GM21576 (cell line): Measurements from ENCODE around the gene TET2.

Source experiments
- ATAC-seq: cut with Tn5 transposase; IDR thresholded peaks from one replicate; pipeline ENCODE4 v1.9.1; 2021; ENCODE audit warnings: mild to moderate bottlenecking, moderate library complexity; ENCODE audit not compliant: unreplicated experiment

Gene TET2

DNA sequence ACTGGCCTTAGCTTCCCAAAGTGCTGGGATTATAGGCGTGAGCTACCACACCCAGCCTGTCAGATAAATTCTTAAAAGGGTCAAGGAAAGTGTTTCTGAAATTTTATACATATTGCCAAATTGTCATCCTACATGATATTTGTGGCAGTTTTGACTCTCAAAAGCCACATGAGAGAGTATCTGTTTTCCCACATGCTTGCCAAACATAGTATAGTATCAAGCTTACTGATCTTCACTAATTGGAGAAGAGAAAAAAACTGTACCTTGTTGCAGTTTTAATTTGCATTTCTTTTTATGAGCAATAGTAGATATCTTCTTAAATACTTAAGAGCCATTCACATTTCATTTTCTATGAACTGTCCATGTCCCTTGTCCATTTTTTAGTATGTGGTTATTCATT lies 83.6 kb downstream of the TET2 start:
- ATAC-seq: no peak

GRCh38 chr4:105232374-105232773 lies 85.7 kb downstream of the TET2 start:
- no peak for ATAC-seq

GRCh38 chr4:105234582-105234981 lies 87.9 kb downstream of the TET2 start:
- ATAC-seq: no peak

DNA sequence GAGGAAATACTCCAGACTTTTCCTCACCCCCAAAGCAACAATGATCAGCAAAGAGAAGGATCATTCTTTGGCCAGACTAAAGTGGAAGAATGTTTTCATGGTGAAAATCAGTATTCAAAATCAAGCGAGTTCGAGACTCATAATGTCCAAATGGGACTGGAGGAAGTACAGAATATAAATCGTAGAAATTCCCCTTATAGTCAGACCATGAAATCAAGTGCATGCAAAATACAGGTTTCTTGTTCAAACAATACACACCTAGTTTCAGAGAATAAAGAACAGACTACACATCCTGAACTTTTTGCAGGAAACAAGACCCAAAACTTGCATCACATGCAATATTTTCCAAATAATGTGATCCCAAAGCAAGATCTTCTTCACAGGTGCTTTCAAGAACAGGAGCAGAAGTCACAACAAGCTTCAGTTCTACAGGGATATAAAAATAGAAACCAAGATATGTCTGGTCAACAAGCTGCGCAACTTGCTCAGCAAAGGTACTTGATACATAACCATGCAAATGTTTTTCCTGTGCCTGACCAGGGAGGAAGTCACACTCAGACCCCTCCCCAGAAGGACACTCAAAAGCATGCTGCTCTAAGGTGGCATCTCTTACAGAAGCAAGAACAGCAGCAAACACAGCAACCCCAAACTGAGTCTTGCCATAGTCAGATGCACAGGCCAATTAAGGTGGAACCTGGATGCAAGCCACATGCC lies 89.7 kb downstream of the TET2 start:
- peak; percentile 89 for ATAC-seq

DNA sequence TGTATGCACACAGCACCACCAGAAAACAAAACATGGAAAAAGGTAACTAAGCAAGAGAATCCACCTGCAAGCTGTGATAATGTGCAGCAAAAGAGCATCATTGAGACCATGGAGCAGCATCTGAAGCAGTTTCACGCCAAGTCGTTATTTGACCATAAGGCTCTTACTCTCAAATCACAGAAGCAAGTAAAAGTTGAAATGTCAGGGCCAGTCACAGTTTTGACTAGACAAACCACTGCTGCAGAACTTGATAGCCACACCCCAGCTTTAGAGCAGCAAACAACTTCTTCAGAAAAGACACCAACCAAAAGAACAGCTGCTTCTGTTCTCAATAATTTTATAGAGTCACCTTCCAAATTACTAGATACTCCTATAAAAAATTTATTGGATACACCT lies 90.2 kb downstream of the TET2 start:
- peak; percentile 17 for ATAC-seq

DNA sequence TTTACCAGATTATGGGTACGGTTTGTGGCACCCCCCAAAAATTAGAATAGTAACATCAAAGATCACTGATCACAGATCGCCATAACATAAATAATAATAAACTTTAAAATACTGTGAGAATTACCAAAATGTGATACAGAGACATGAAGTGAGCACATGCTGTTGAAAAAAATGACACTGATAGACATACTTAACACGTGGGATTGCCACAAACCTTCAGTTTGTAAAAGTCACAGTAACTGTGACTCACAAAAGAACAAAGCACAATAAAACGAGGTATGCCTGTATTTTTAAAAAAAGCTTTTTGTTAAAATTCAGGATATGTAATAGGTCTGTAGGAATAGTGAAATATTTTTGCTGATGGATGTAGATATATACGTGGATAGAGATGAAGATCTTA lies 93.4 kb downstream of the TET2 start:
- no peak for ATAC-seq

DNA sequence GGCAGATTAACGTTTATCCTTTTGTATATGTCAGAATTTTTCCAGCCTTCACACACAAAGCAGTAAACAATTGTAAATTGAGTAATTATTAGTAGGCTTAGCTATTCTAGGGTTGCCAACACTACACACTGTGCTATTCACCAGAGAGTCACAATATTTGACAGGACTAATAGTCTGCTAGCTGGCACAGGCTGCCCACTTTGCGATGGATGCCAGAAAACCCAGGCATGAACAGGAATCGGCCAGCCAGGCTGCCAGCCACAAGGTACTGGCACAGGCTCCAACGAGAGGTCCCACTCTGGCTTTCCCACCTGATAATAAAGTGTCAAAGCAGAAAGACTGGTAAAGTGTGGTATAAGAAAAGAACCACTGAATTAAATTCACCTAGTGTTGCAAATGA lies 94.8 kb downstream of the TET2 start:
- no peak for ATAC-seq

- no peak for ATAC-seq
Measured at GRCh38 chr4:105243446-105243845, 96.8 kb downstream of the TET2 start.

DNA sequence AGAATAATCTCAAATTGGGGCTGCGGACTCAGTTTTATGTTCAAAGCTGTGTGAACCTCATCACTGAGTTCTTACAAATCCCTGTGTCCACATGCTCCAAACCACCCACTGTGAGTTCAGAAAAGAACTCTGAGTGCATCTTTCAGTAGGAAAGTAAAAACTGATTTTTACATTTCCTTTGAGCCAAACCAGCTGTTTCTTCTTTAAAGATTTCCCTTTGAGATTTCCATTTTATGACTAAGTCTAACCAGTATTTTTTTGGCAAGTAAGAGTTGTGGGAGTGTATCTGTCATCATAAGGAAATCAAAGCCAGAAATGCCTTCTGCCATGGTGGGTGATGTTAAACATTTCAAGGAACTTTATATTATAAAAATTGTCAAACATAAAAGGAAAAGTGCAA lies 100.0 kb downstream of the TET2 start:
- no peak for ATAC-seq

GRCh38 chr4:105248613-105249012 lies 101.9 kb downstream of the TET2 start:
- ATAC-seq: no peak

GRCh38 chr4:105257817-105258495 lies 111.3 kb downstream of the TET2 start:
- no peak for ATAC-seq

DNA sequence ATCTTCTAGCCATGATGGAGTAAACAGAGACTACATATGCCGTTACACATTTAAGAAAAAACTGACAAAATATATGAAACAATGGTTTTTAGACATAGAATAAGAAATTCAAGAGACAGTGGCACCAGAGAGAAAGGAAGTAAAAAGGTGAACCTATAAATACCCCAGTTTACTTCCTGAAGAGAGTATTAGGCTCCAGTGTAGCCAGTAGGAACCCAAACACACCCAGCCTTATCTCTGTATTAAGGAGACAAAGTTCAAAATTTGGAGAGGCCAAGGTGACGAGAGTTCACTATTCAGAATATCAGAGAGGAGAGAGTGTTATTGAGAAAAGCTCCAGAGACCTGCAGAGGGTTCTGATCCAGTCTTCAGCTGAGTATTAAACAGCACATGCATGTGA lies 119.0 kb downstream of the TET2 start:
- ATAC-seq: no peak

GRCh38 chr4:105267280-105267679 lies 120.6 kb downstream of the TET2 start:
- ATAC-seq: no peak

DNA sequence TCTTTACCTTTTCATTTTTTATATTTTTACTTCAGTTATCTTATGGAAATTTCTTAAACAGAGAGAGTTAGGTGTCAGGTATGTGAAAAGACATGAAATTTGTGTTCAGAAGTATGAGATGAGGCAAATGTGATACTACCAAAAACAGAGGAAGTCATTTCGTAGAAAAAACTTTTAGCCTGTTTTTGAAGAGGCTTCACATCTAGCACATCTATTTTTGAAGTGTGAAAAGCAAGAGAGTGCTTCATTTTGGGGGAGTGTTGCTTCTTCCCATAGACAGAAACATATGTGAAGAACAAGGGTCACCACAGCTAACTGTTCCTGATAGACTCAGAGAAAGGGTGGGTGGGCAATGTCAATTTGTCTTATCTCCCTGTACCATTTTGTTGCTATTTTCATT lies 125.3 kb downstream of the TET2 start:
- no peak for ATAC-seq

- no peak for ATAC-seq
Measured at GRCh38 chr4:105273230-105273629, 126.6 kb downstream of the TET2 start.

- ATAC-seq: no peak
Measured at GRCh38 chr4:105274090-105274489, 127.4 kb downstream of the TET2 start.

DNA sequence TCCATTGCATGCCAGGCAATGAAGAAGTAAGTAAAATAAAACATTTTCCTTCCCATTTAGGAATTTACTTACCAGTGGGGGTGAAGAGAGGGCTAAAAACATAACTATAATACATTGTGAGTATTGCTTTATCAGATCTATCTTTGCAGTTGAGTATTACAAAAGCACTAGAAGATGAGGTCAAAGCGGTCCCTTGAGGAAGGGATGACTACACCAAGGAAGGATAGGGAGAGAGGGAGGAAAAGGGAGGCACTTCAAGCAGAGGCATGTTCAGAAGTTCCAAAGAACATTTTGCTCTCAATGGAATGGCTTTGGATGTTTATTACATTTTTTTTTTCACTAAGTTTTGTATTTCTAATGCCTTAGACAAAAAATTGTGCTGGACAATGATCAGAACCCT lies 127.8 kb downstream of the TET2 start:
- ATAC-seq: no peak

DNA sequence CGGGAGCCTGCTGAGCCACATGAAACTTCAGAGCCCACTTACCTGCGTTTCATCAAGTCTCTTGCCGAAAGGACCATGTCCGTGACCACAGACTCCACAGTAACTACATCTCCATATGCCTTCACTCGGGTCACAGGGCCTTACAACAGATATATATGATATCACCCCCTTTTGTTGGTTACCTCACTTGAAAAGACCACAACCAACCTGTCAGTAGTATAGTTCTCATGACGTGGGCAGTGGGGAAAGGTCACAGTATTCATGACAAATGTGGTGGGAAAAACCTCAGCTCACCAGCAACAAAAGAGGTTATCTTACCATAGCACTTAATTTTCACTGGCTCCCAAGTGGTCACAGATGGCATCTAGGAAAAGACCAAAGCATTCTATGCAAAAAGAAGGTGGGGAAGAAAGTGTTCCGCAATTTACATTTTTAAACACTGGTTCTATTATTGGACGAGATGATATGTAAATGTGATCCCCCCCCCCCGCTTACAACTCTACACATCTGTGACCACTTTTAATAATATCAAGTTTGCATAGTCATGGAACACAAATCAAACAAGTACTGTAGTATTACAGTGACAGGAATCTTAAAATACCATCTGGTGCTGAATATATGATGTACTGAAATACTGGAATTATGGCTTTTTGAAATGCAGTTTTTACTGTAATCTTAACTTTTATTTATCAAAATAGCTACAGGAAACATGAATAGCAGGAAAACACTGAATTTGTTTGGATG lies 129.9 kb downstream of the TET2 start:
- ATAC-seq: no peak

- no peak for ATAC-seq
Measured at GRCh38 chr4:105277702-105278101, 131.0 kb downstream of the TET2 start.

DNA sequence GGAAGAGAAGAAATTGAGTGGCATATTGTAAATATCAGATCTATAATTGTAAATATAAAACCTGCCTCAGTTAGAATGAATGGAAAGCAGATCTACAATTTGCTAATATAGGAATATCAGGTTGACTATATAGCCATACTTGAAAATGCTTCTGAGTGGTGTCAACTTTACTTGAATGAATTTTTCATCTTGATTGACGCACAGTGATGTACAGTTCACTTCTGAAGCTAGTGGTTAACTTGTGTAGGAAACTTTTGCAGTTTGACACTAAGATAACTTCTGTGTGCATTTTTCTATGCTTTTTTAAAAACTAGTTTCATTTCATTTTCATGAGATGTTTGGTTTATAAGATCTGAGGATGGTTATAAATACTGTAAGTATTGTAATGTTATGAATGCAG lies 132.6 kb downstream of the TET2 start:
- ATAC-seq: no peak

- ATAC-seq: no peak
Measured at GRCh38 chr4:105280338-105281123, 133.9 kb downstream of the TET2 start.

GRCh38 chr4:105281124-105281415 lies 134.4 kb downstream of the TET2 start:
- ATAC-seq: no peak
